ENCODE measurements around the gene SMG6. TPM values are rescaled to one million over a fixed set of nuclear protein-coding genes. Genes with fewer than 3 reads are reported as not detected.
A peak's percentile ranks its signal among the peaks of the same experiment; 100 is the strongest.

Gene SMG6
- total RNA-seq, 1 donor from 2014 or later, result 39.7 TPM

DNA sequence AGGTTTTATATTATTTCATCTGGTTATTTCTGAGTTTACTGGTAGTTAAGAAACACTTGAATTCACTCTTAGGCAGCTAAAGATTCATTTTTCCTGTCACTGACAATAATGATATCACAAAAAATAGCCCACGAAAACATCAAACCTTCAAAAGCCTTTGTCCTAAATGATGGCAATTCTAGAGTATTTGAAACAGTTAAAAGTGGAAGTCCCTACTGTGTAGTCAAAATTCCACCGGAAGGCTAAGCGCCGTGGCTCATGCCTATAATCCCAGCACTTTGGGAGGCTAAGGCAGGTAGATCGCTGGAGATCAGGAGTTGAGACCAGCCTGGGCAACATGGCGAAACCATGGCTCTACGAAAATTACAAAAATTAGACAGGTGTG, 145.2 kb downstream of the SMG6 start:
- no peak overlapping the region for H3K4me2 ChIP-seq (ENCODE audit: low read length)
- H3K27me3 ChIP-seq (ENCODE audit: insufficient read depth, low read length), result no peaks in the 10 kb centered on the region
- no peak overlapping the region for H3K4me3 ChIP-seq (ENCODE audit: insufficient read depth, low read depth, low read length)
- Mint-ChIP-seq H3K36me3 (ENCODE audit: low read depth, unreplicated experiment) (peaks cover 6% of the 10 kb centered on the region), H3K4me1 (ENCODE audit: low read depth, unreplicated experiment) (peaks cover 31% of the 10 kb centered on the region), H3K4me3 (ENCODE audit: unreplicated experiment) (no peak overlapping the region), H3K27ac (ENCODE audit: unreplicated experiment) (peak overlapping the region; percentile 12), H3K9me3 (ENCODE audit: unreplicated experiment) (no peaks in the 10 kb centered on the region), H3K27me3 (ENCODE audit: low read depth, unreplicated experiment) (no peaks in the 10 kb centered on the region)
- H3K36me3 ChIP-seq (ENCODE audit: insufficient read depth, low read length), result peaks cover 9% of the 10 kb centered on the region
- FAIRE-seq (no peak), DNase-seq (ENCODE audit: low read depth) (no peak)
- H3K4me1 ChIP-seq (ENCODE audit: insufficient read depth, low read length), result peaks cover 16% of the 10 kb centered on the region
- no peak overlapping the region for H2AFZ ChIP-seq (ENCODE audit: low read depth, low read length)
- H3K9me3 ChIP-seq (ENCODE audit: insufficient read depth, low read depth, low read length), result no peaks in the 10 kb centered on the region
- no peak overlapping the region for H3K27ac ChIP-seq (ENCODE audit: low read depth, low read length)
- no peak for TF ChIP-seq EZH2 (IDR thresholded peaks at IDR 0.05; ENCODE audit: insufficient read depth, low read length)
- TF ChIP-seq, protein P1, sequence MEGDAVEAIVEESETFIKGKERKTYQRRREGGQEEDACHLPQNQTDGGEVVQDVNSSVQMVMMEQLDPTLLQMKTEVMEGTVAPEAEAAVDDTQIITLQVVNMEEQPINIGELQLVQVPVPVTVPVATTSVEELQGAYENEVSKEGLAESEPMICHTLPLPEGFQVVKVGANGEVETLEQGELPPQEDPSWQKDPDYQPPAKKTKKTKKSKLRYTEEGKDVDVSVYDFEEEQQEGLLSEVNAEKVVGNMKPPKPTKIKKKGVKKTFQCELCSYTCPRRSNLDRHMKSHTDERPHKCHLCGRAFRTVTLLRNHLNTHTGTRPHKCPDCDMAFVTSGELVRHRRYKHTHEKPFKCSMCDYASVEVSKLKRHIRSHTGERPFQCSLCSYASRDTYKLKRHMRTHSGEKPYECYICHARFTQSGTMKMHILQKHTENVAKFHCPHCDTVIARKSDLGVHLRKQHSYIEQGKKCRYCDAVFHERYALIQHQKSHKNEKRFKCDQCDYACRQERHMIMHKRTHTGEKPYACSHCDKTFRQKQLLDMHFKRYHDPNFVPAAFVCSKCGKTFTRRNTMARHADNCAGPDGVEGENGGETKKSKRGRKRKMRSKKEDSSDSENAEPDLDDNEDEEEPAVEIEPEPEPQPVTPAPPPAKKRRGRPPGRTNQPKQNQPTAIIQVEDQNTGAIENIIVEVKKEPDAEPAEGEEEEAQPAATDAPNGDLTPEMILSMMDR (IDR thresholded peaks at IDR 0.05; ENCODE audit: insufficient read depth, low read depth, low read length), result no peak
- no peak overlapping the region for H3K9ac ChIP-seq (ENCODE audit: low read length)
- H4K20me1 ChIP-seq (ENCODE audit: insufficient read depth, low read length), result no peaks in the 10 kb centered on the region
- H3K79me2 ChIP-seq (ENCODE audit: insufficient read depth, low read length), result no peaks in the 10 kb centered on the region

DNA sequence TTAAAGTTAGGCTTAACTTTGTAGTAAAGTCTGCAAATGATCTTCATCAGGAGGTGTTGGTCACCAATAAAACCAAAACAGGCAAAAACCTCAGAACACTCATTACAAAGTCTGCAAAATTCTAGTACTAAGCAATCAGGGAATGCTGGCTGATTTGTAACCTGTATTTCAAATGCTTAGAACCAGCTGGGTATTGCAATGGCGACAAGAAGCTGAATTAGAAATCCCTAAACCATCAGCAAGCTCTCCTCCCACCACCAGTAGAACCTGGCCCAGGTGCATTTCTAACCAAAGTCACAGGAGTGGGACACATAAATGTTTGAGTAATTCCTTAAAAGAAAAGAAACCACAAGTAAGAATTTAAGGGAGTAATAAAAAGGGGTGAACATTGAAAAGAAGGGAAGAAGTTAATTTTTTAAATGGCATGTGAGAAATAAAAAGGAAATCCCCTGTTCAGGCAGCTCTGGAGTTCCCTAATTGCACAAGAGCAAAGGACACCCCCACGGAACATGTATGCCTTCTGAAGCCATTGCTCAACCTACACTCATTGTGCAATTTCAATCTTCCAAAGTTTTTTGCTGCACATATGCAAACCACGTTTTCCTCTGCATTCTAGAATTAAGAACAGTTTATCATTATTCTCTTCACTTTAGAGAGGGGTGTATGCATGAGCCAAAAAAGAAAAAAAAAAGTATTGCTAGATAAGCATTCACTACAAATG, 145.8 kb downstream of the SMG6 start:
- H3K79me2 ChIP-seq (ENCODE audit: insufficient read depth, low read length), result no peaks in the 10 kb centered on the region
- peak; percentile 79 for DNase-seq (ENCODE audit: low read depth)
- TF ChIP-seq, protein P1 (IDR thresholded peaks at IDR 0.05; ENCODE audit: insufficient read depth, low read depth, low read length), result no peak
- no peak for TF ChIP-seq EZH2 (IDR thresholded peaks at IDR 0.05; ENCODE audit: insufficient read depth, low read length)
- peaks cover 9% of the 10 kb centered on the region for H3K36me3 ChIP-seq (ENCODE audit: insufficient read depth, low read length)
- no peaks in the 10 kb centered on the region for H4K20me1 ChIP-seq (ENCODE audit: insufficient read depth, low read length)
- H2AFZ ChIP-seq (ENCODE audit: low read depth, low read length), result no peak overlapping the region
- no peak overlapping the region for H3K4me3 Mint-ChIP-seq (ENCODE audit: unreplicated experiment)
- H3K27me3 Mint-ChIP-seq (ENCODE audit: low read depth, unreplicated experiment), result no peaks in the 10 kb centered on the region
- H3K36me3 Mint-ChIP-seq (ENCODE audit: low read depth, unreplicated experiment), result peaks cover 12% of the 10 kb centered on the region
- no peaks in the 10 kb centered on the region for H3K9me3 ChIP-seq (ENCODE audit: insufficient read depth, low read depth, low read length)
- FAIRE-seq, result peak; percentile 52
- H3K9ac ChIP-seq (ENCODE audit: low read length), result peak overlapping the region; percentile 27
- no peak overlapping the region for H3K4me3 ChIP-seq (ENCODE audit: insufficient read depth, low read depth, low read length)
- peak overlapping the region; percentile 89 for H3K27ac Mint-ChIP-seq (ENCODE audit: unreplicated experiment)
- peak overlapping the region; percentile 78 for H3K27ac ChIP-seq (ENCODE audit: low read depth, low read length)
- H3K9me3 Mint-ChIP-seq (ENCODE audit: unreplicated experiment), result no peaks in the 10 kb centered on the region
- peaks cover 31% of the 10 kb centered on the region for H3K4me1 Mint-ChIP-seq (ENCODE audit: low read depth, unreplicated experiment)
- H3K4me1 ChIP-seq (ENCODE audit: insufficient read depth, low read length), result peaks cover 16% of the 10 kb centered on the region
- peak overlapping the region; percentile 27 for H3K4me2 ChIP-seq (ENCODE audit: low read length)
- no peaks in the 10 kb centered on the region for H3K27me3 ChIP-seq (ENCODE audit: insufficient read depth, low read length)

DNA sequence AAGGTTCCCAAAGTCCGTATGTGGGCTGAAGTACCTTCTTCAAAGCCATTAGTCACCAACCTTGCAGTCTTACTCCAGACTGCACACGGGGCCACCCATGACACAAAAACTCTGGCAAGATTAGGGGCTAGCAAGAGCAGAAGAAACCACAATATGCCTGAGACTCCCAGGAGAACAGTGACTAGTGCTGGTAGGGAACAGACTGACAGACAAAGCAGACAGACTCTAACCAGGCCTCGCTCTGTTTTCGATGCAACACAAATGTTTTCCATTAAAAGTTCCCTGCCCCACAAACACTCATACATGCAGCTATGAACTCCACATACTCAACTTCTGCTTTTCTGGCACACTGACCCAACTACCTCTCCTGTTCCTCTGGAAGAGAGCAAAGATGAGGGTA, 146.5 kb downstream of the SMG6 start:
- Histone ChIP-seq H3K9me3 (ENCODE audit: insufficient read depth, low read depth, low read length) (no peaks in the 10 kb centered on the region), H3K27me3 (ENCODE audit: insufficient read depth, low read length) (no peaks in the 10 kb centered on the region), H3K4me2 (ENCODE audit: low read length) (peak overlapping the region; percentile 27), H3K36me3 (ENCODE audit: insufficient read depth, low read length) (peaks cover 9% of the 10 kb centered on the region), H2AFZ (ENCODE audit: low read depth, low read length) (no peak overlapping the region), H3K27ac (ENCODE audit: low read depth, low read length) (peak overlapping the region; percentile 78), H3K4me3 (ENCODE audit: insufficient read depth, low read depth, low read length) (no peak overlapping the region), H4K20me1 (ENCODE audit: insufficient read depth, low read length) (no peaks in the 10 kb centered on the region), H3K4me1 (ENCODE audit: insufficient read depth, low read length) (peaks cover 16% of the 10 kb centered on the region), H3K79me2 (ENCODE audit: insufficient read depth, low read length) (no peaks in the 10 kb centered on the region), H3K9ac (ENCODE audit: low read length) (peak overlapping the region; percentile 27)
- H3K27me3 Mint-ChIP-seq (ENCODE audit: low read depth, unreplicated experiment), result no peaks in the 10 kb centered on the region
- peak; percentile 89 for FAIRE-seq
- DNase-seq (ENCODE audit: low read depth), result peak; percentile 90
- peaks cover 29% of the 10 kb centered on the region for H3K4me1 Mint-ChIP-seq (ENCODE audit: low read depth, unreplicated experiment)
- no peaks in the 10 kb centered on the region for H3K9me3 Mint-ChIP-seq (ENCODE audit: unreplicated experiment)
- H3K27ac Mint-ChIP-seq (ENCODE audit: unreplicated experiment), result peak overlapping the region; percentile 89
- H3K36me3 Mint-ChIP-seq (ENCODE audit: low read depth, unreplicated experiment), result peaks cover 14% of the 10 kb centered on the region
- H3K4me3 Mint-ChIP-seq (ENCODE audit: unreplicated experiment), result no peak overlapping the region
- TF ChIP-seq, protein P1 (IDR thresholded peaks at IDR 0.05; ENCODE audit: insufficient read depth, low read depth, low read length), result no peak
- no peak for TF ChIP-seq EZH2 (IDR thresholded peaks at IDR 0.05; ENCODE audit: insufficient read depth, low read length)

All from astrocyte (in vitro differentiated cells and primary cell).